ENCODE data around the gene HECW1. TPM values are rescaled to one million over a fixed set of nuclear protein-coding genes. Genes with fewer than 3 reads are reported as not detected.
"Not testable (repeated sequence)": the region's sequence is repeated elsewhere in the genome, so short reads cannot be mapped to it uniquely, and the experiment has no call there.

Gene HECW1
- total RNA-seq, 1 donor from 2014 or later, result not detected

DNA sequence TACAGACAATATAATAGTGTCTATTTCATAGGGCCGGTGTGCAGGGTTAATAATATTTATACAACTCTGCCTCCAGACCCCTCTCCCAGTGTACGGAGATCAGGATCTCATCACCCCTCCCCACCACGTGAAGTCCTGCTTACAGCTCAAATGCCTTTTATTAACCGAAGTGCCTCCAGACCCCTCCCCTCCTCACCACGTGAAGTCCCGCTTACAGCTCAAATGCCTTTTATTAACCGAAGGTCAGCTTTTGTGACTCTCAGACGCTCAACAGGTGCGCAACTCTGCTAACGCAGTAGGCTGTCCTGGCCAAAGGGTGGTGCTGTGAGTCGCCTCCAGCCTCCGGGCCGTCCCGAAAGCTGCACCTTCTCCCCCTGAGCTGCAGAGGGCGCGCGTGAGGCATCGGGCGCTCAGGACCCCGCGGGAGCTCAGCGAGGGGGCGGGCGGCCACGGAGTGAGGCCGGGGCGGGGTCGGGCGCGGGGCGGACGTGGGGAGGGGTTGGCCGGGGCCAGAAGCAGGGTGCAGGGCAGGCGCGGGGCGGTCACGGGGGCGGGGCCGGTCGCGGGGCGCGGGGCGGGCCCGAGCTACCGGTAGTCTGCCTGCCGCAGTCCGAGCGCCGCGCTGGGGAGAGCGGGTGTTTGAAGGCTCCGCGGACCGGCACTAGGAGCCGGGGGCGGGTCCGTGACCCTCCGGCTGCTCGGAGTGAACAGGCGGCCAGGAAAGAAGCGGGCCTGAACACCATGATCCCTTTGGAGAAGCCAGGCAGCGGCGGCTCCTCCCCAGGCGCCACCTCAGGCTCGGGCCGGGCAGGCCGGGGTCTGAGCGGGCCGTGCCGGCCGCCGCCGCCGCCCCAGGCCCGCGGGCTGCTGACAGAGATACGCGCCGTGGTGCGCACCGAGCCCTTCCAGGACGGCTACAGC is 470.3 kb downstream of the HECW1 start, which contains the start of gene STK17A:
TSS of gene STK17A (plus strand) at position 606 of the 921 bp plus-strand sequence. CDS start at position 742, 136 bp downstream.
- ChIA-PET POLR2A (interaction anchor here (0.5 to 7.9 kb wide), 46 partner anchors 9 to 1606 kb away, joined by 3 to 342 read pairs (median 4); partner anchors contain the start of genes BLVRA, COA1, MRPL32 and MRPS24), CTCF (interaction anchor here (0.6 to 11.2 kb wide), 60 partner anchors 8 to 1640 kb away, joined by 3 to 648 read pairs (median 6); partner anchors contain the start of genes COA1, MRPL32, MRPS24 and PSMA2)
- peak within 1 kb of the TSS; percentile 92 for H3K4me3 Mint-ChIP-seq
- H3K4me1 Mint-ChIP-seq, result peaks cover 41% of the 10 kb centered on the region
- H3K36me3 Mint-ChIP-seq (ENCODE audit: low read depth), result peaks cover 17% of the 10 kb centered on the region
- intact Hi-C loops (cut with micrococcal nuclease), result loop anchor here (1.0 to 5.0 kb wide), 11 partner anchors 9 to 1265 kb away; partner anchors contain the start of genes COA1, H2AZ2, MRPL32 and MRPS24
- no peaks in the 10 kb centered on the region for H3K9me3 Mint-ChIP-seq
- peak; percentile 84 for ATAC-seq (ENCODE audit: low read depth)
- no peaks in the 10 kb centered on the region for H3K27me3 Mint-ChIP-seq
- TF ChIP-seq, protein P1, sequence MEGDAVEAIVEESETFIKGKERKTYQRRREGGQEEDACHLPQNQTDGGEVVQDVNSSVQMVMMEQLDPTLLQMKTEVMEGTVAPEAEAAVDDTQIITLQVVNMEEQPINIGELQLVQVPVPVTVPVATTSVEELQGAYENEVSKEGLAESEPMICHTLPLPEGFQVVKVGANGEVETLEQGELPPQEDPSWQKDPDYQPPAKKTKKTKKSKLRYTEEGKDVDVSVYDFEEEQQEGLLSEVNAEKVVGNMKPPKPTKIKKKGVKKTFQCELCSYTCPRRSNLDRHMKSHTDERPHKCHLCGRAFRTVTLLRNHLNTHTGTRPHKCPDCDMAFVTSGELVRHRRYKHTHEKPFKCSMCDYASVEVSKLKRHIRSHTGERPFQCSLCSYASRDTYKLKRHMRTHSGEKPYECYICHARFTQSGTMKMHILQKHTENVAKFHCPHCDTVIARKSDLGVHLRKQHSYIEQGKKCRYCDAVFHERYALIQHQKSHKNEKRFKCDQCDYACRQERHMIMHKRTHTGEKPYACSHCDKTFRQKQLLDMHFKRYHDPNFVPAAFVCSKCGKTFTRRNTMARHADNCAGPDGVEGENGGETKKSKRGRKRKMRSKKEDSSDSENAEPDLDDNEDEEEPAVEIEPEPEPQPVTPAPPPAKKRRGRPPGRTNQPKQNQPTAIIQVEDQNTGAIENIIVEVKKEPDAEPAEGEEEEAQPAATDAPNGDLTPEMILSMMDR (IDR thresholded peaks at IDR 0.05), result peak; percentile 44
- peak; percentile 94 for DNase-seq
- H3K27ac Mint-ChIP-seq, result peak within 1 kb of the TSS; percentile 97

DNA sequence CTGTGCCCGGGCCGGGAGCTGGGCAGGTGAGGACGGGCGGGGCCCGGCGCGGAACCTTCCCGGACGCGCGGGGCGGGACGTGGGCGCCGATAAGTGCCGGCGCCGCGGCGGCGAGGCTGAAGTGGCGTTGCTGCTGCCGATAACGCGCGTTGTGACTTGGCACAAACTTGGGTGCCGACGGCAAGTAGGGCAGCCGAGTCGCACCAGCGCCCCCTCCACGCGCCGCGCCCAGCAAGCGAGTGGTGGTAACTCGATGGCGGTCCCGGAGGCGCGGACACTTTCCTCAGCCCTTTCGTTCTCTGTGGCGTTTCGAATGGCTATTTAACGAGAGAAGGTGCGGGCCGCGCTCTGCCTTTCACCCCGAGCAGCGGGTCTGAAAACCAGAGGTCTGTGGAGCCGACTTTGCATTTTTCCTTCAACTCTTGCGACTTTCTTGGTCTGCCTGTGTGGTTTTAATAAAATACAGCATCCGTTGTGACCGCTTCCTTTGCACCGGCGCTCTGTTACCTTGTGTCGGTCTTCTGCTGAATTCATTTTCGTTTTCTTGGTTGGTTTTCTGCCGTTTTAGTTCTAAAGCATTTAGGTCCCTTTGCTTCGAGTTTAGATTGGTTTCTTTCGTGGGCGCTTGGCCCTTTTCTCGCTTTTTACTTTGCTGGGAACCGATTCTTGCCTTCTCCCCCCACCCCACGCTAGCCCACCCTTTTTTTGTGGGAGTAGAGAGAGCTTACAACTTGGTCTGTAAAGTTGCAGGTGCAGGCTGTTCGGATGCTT is 471.2 kb downstream of the HECW1 start:
- H3K4me3 Mint-ChIP-seq, result peak overlapping the region; percentile 92
- H3K27me3 Mint-ChIP-seq, result no peaks in the 10 kb centered on the region
- H3K27ac Mint-ChIP-seq, result peak overlapping the region; percentile 97
- intact Hi-C loops (cut with micrococcal nuclease), result loop anchor here (1.0 to 5.0 kb wide), 8 partner anchors 8 to 1264 kb away; partner anchors contain the start of genes COA1, H2AZ2, MRPL32 and MRPS24
- H3K36me3 Mint-ChIP-seq (ENCODE audit: low read depth), result peaks cover 17% of the 10 kb centered on the region
- H3K9me3 Mint-ChIP-seq, result no peaks in the 10 kb centered on the region
- CTCF ChIA-PET, result interaction anchor here (0.6 to 11.2 kb wide), 49 partner anchors 8 to 1641 kb away, joined by 3 to 648 read pairs (median 7); partner anchors contain the start of genes COA1, MRPL32, MRPS24 and PSMA2
- peak; percentile 63 for DNase-seq
- H3K4me1 Mint-ChIP-seq, result peaks cover 47% of the 10 kb centered on the region
- ATAC-seq (ENCODE audit: low read depth), result peak; percentile 19
- POLR2A ChIA-PET, result interaction anchor here (0.6 to 7.9 kb wide), 30 partner anchors 8 to 651 kb away, joined by 3 to 342 read pairs (median 8); partner anchors contain the start of genes BLVRA, COA1, MRPL32 and MRPS24
- TF ChIP-seq, protein P1 (IDR thresholded peaks at IDR 0.05), result no peak

DNA sequence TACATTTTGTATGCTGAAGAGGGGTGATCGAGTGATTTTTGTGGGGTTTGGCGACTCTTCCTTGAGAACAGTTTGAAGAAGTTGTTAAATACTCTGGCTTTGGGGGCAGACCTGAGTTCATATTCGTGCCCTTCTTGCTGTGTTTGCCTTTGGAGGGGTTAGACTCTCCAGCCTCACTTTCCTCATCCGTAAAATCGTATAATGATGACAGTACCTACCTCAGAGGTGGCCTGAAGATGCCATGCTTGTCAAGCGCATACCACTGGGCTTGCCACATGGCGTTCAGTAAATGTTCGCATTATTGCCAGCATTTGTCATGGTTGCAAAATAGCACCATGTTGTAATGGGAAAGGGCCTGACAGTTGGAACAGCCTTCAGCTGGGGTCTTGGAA is 471.7 kb downstream of the HECW1 start:
- peak overlapping the region; percentile 92 for H3K4me3 Mint-ChIP-seq
- peak overlapping the region; percentile 97 for H3K27ac Mint-ChIP-seq
- TF ChIP-seq, protein P1 (IDR thresholded peaks at IDR 0.05), result no peak
- intact Hi-C loops (cut with micrococcal nuclease), result loop anchor here (5.0 kb wide), 2 partner anchors 343 to 1263 kb away; partner anchors contain the start of genes H2AZ2 and UBE2D4
- ATAC-seq (ENCODE audit: low read depth), result no peak
- H3K27me3 Mint-ChIP-seq, result no peaks in the 10 kb centered on the region
- POLR2A ChIA-PET, result interaction anchor here (0.6 to 7.9 kb wide), 10 partner anchors 26 to 652 kb away, joined by 3 to 342 read pairs (median 14); partner anchors contain the start of genes COA1, MRPL32 and PSMA2
- peaks cover 53% of the 10 kb centered on the region for H3K4me1 Mint-ChIP-seq
- no peak for DNase-seq
- CTCF ChIA-PET, result interaction anchor here (1.6 to 11.2 kb wide), 4 partner anchors 37 to 116 kb away, joined by 5 to 648 read pairs (median 44); no protein-coding TSS in a partner anchor
- no peaks in the 10 kb centered on the region for H3K9me3 Mint-ChIP-seq
- peaks cover 17% of the 10 kb centered on the region for H3K36me3 Mint-ChIP-seq (ENCODE audit: low read depth)

- not testable (repeated sequence) for ATAC-seq (ENCODE audit: low read depth); DNase-seq; H3K9me3 Mint-ChIP-seq; H3K27me3 Mint-ChIP-seq
- H3K36me3 Mint-ChIP-seq (ENCODE audit: low read depth), result peaks cover 17% of the 10 kb centered on the region
- H3K4me1 Mint-ChIP-seq, result peaks cover 58% of the 10 kb centered on the region
- H3K27ac Mint-ChIP-seq, result peak overlapping the region; percentile 97
- ChIA-PET CTCF (interaction anchor here (1.6 to 11.2 kb wide), 3 partner anchors 36 to 115 kb away, joined by 5 to 648 read pairs (median 8); no protein-coding TSS in a partner anchor), POLR2A (interaction anchor here (0.6 to 7.9 kb wide), 8 partner anchors 21 to 653 kb away, joined by 3 to 342 read pairs (median 4); partner anchors contain the start of genes MRPL32 and PSMA2)
- intact Hi-C loops (cut with micrococcal nuclease), result loop anchor here (5.0 kb wide), 3 partner anchors 343 to 1702 kb away; partner anchors contain the start of genes H2AZ2 and UBE2D4
- peak overlapping the region; percentile 92 for H3K4me3 Mint-ChIP-seq
These were observed 472.3 kb downstream of the HECW1 start for GRCh38 chr7:43584733-43585132.
